HG03060 (cell line): Measurements from ENCODE around the gene RIMBP2.

ENCODE experiments used
- ATAC-seq: cut with Tn5 transposase; IDR thresholded peaks from one replicate; pipeline ENCODE4 v1.9.1; 2021; ENCODE audit warnings: low read depth, moderate number of reproducible peaks; ENCODE audit not compliant: unreplicated experiment

The RIMBP2 gene

DNA sequence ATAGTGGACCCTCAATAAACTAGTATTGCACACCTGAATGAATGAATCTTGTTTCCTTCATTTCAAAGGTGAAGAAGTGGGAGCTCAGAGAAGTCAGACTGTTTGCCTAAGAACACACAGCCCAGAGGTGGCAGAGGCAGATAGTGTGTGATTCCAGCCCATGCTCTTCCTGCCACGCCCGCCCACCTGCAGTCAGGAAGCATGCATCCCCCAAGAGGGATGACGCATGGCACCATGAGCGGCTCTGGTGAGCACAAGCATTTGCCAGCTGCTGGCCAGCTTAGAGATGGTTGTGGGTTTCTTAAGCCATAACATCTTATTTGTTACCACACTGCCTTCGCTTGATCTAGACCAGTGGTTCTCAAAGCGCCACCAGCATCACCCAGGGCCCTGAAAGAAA is 133.8 kb downstream of the RIMBP2 start:
- no peak for ATAC-seq

- ATAC-seq = no peak
Measured at GRCh38 chr12:130581782-130582181, 134.3 kb downstream of the RIMBP2 start.

- no peak for ATAC-seq
Measured at GRCh38 chr12:130579231-130579630, 136.9 kb downstream of the RIMBP2 start.

DNA sequence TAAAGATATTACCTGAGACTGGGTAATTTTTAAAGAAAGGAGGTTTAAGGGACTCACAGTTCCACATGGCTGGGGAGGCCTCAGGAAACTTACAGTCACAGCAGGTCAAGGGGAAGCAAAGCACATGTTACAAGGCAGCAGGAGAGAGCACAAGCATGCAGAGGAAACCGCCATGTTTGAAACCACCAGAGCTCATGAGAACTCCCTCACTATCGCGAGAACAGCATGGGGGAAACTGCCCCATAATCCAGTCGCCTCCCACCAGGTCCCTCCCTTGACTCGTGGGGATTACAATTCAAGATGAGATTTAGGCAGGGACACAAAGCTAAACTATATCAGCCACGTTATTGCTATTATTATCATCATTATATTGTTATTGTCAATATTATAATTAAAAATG is 138.7 kb downstream of the RIMBP2 start:
- ATAC-seq = no peak

DNA sequence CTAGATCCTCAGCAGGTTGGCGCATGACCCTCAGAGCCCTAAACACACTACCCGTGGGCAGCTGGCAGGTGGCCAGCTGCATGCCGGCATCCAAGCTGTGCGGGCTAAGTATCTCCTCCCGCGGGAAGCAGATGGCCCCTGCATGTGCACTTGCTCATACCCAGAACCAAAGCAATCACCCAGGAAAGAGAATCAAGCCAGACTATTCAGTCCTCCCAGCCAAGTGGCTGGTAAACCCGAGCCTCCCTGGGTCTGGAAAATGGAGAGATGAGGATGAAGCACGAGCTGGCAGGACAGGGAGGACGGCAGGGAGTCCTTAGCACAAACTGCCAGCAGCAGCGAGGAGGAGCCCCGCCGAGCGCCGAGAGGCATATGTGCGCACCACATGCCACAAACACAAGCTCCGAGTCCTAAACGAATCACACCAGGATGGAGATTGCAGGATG is 139.7 kb downstream of the RIMBP2 start:
- no peak for ATAC-seq

GRCh38 chr12:130574402-130574801 is 141.7 kb downstream of the RIMBP2 start:
- ATAC-seq = no peak

DNA sequence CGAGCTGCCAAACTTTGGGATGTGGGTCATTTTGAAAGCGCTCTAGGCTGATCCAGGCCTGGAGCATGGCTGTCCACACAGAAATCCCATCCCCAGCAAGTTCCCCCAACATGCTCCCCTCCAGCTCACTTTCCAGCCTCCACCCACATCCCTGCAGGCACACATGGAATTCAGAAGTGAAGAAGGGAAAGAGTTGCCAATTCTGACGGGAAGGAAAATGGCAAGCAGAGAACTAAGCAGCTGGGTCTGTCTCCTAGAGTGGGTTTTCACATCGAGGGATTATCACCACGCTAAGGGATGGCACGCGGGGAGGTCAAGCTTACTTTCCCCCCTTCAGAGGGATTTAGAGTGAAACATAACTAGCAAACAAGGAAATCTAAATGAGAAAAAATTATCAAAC is 142.3 kb downstream of the RIMBP2 start:
- no peak for ATAC-seq

DNA sequence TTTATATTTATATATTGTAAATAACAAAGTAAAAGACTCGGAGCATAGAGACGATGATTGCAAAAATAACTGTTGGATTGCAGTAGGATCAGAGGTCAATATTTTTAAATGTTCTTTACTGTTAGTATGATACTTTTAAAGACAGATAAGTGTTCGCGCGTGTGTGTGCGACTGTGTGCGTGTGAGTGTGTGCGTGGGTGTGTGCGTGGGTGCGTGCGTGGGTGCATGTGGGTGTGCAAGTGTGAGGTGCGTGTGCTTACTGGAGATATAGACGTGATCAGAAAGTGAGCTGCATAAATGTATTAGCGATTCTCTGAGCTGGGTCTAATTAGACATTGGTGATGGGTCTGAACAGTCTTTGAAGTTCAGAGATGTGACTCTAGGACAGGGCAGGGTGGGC is 142.9 kb downstream of the RIMBP2 start:
- ATAC-seq = no peak

GRCh38 chr12:130572553-130572952 is 143.5 kb downstream of the RIMBP2 start:
- ATAC-seq = no peak

DNA sequence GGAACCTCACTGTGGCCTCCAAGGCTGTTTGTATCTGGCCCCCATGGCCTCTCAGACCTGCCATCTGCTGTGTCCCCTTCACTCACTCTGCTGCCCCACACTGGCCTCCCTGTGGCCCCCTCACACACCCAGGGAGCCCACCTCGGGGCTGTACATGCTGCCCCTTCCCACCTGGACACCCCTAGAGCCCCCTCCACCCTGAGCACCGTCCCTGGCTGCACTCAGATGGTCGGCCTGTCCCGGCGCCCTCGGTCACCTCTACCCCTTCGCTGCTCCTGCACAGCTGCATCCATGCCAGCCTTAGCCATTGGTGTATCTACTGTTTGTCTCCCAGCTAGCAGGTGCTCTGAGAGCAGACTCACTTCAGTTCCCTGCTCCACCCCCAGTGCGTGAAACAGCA is 144.4 kb downstream of the RIMBP2 start:
- no peak for ATAC-seq

DNA sequence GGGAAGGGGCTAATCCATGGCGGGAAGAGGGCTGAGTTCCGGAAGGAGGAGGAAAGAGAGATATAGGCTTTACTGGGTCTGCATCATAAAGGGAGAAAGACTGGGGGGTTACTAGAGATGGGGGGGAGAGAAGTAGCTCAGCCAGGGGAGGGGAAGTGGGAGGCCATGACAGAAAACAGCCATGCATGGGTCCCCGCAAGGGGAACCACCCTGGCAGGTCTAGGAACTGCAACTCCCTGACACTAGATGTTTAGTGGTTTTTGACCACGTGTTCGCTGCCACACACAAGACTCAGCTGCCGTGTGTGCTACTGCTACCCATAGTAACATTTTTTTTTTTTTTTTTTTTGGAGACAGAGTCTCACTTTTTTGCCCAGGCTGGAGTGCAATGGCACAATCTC is 145.0 kb downstream of the RIMBP2 start:
- no peak for ATAC-seq

- ATAC-seq = no peak
Measured at GRCh38 chr12:130569521-130569920, 146.6 kb downstream of the RIMBP2 start.

- no peak for ATAC-seq
Measured at GRCh38 chr12:130568501-130568900, 147.6 kb downstream of the RIMBP2 start.

DNA sequence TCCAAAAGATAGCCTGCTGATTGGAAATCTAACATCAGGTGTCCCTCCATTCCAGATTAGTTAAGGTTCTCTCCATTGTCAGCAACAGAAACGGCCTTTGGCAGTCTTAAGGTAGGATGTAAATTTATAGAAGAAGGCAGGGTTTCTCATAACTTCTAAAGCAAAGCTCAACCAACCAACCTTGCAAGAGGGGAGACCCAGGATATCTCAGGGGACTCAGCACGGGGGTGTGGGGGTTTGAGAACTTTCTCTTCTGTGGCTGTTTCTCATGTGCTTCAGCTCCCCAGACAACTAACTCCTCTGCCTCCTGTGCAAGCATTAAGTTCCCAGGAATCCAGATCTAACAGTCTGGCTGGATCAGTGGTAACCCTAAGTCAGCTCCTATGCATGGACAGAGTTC is 148.1 kb downstream of the RIMBP2 start:
- no peak for ATAC-seq

GRCh38 chr12:130566446-130567155 is 149.5 kb downstream of the RIMBP2 start:
- no peak for ATAC-seq

GRCh38 chr12:130565189-130565588 is 150.9 kb downstream of the RIMBP2 start:
- no peak for ATAC-seq

GRCh38 chr12:130563323-130563722 is 152.8 kb downstream of the RIMBP2 start:
- ATAC-seq = no peak

GRCh38 chr12:130562716-130563115 is 153.4 kb downstream of the RIMBP2 start:
- no peak for ATAC-seq

DNA sequence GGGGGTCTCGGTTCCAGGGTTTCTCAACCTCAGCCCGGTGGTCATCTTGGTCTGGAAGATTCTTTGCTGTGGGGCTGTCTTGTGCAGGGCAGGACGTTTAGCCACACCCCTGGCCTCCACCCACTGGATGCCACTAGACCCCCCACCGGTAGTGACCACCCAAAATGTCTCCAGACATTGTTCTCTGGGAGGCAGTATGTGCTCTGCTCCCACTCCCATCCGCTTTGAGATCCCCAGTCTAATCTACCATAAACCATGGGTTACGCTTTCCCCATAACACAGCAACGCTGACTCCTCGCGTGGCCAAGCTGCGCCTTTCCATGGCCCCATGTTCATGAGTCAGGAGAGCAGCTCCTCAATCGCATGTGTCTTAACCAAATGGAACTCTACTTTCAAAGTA is 155.8 kb downstream of the RIMBP2 start:
- ATAC-seq = no peak

- ATAC-seq = no peak
Measured at GRCh38 chr12:130559806-130560205, 156.3 kb downstream of the RIMBP2 start.

GRCh38 chr12:130557886-130558765 is 158.0 kb downstream of the RIMBP2 start:
- no peak for ATAC-seq

DNA sequence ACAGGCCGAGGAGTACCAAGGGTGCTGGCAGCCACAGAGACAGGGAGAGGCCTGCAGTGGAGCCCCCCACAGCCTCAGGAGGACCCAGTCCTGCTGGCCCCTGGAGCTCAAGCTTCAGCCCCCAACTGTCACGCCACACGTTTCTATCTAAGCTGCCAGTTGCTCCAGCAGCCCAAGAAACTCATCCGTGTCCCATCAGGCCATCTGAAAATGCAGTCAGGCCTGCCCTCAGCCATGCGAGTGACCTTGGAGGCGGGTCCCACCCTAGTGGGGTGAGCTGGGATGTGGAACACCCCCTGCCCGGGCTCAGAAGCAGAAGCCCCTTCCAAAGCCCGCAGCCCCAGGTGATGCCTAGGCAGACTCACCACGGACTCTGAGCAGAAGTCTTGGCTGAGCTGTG is 158.9 kb downstream of the RIMBP2 start:
- no peak for ATAC-seq
